Fibroblast of lung (primary cell): ENCODE data around the gene OSBPL1A. TPM values are rescaled to one million over a fixed set of nuclear protein-coding genes. Genes with fewer than 3 reads are reported as not detected.

Experiments
- DNase-seq, 2 donors: peaks; one replicate each; pipeline versions ENCODE4 v3.0.0 to v3.0.0-alpha.2; 2010; ENCODE audit warnings: low read depth in 2 of 2
- H2AFZ ChIP-seq: 2 replicates; pipeline ENCODE4 v1.5.1; 2012; ENCODE audit warnings: low read length, control low read depth, inconsistent platforms
- H3K27ac ChIP-seq: 2 replicates; pipeline ENCODE4 v1.5.1; 2011; ENCODE audit warnings: low read length, control low read depth; ENCODE audit not compliant: insufficient read depth
- H3K27me3 ChIP-seq: 2 replicates; pipeline ENCODE4 v1.5.1; 2011; ENCODE audit warnings: mild to moderate bottlenecking, low read length; ENCODE audit not compliant: control insufficient read depth, insufficient read depth
- H3K36me3 ChIP-seq: 2 replicates; pipeline ENCODE4 v1.5.1; 2011; ENCODE audit warnings: low read length; ENCODE audit not compliant: control insufficient read depth, insufficient read depth
- H3K4me1 ChIP-seq: 2 replicates; pipeline ENCODE4 v1.5.1; 2011; ENCODE audit warnings: low read length; ENCODE audit not compliant: control insufficient read depth, insufficient read depth; ENCODE audit errors: extremely low read depth
- H3K4me2 ChIP-seq: 2 replicates; pipeline ENCODE4 v1.5.1; 2011; ENCODE audit warnings: low read length, control low read depth; ENCODE audit not compliant: insufficient read depth; ENCODE audit errors: extremely low read depth
- H3K4me3 ChIP-seq, 4 experiments: fragments of 200-600 bp in 1 of 4; sonication (generic) in 1 of 4; replicated peaks in 1 of 4; 2 replicates each; pipeline ENCODE4 v1.5.1; 2011 to 2016; ENCODE audit warnings: low read length in 4 of 4, low read depth in 3 of 4, mild to moderate bottlenecking in 3 of 4, control low read depth in 2 of 4, inconsistent platforms in 1 of 4, mixed read lengths in 1 of 4; ENCODE audit not compliant: insufficient read depth in 1 of 4; ENCODE audit errors: control extremely low read depth in 1 of 4
- H3K79me2 ChIP-seq: 2 replicates; pipeline ENCODE4 v1.5.1; 2012; ENCODE audit warnings: mild to moderate bottlenecking, low read length, inconsistent platforms; ENCODE audit not compliant: control insufficient read depth, insufficient read depth
- H3K9ac ChIP-seq: 2 replicates; pipeline ENCODE4 v1.5.1; 2011; ENCODE audit warnings: mild to moderate bottlenecking, low read length, control low read depth; ENCODE audit not compliant: insufficient read depth
- H3K9me3 ChIP-seq: 2 replicates; pipeline ENCODE4 v1.5.1; 2012; ENCODE audit warnings: low read depth, low read length; ENCODE audit not compliant: control insufficient read depth, insufficient read depth
- H4K20me1 ChIP-seq: 2 replicates; pipeline ENCODE4 v1.5.1; 2011; ENCODE audit warnings: low read length; ENCODE audit not compliant: control insufficient read depth, insufficient read depth; ENCODE audit errors: extremely low read depth
- EZH2 ChIP-seq: IDR thresholded peaks from 2 replicates; pipeline ENCODE4 v1.5.1; 2012; ENCODE audit warnings: low read length, control low read depth, mild to moderate bottlenecking; ENCODE audit errors: missing control alignments
- polyA plus RNA-seq, 2 donors: library from polyadenylated mRNA; depleted of rRNA in 1 of 2; stranded (reverse) in 1 of 2; unstranded in 1 of 2; fragments of >200 nt; gene quantifications; 2 replicates each; pipeline ENCODE4 v1.2.1, GENCODE V29; 2011 to 2012; ENCODE audit warnings: missing spikeins in 1 of 2
- total RNA-seq: library from RNA; depleted of rRNA; stranded (reverse); fragments of >200 nt; gene quantifications from 2 replicates; pipeline ENCODE4 v1.2.1, GENCODE V29; 2014
- TF ChIP-seq, protein P1 (sequence below), 2 donors: IDR thresholded peaks in 1 of 2; conservative IDR thresholded peaks in 1 of 2; 1 replicate in 1 of 2; 2 replicates in 1 of 2; pipeline ENCODE4 v1.5.1; 2011 to 2012; ENCODE audit warnings: low read length in 2 of 2, control low read depth in 1 of 2, inconsistent platforms in 1 of 2, low read depth in 1 of 2, mild to moderate bottlenecking in 1 of 2

Gene OSBPL1A
- total and polyA plus RNA-seq, 2 donors (not counting 1 experiment from before 2014, with no cell fraction given): 67.5 to 73.3 TPM

DNA sequence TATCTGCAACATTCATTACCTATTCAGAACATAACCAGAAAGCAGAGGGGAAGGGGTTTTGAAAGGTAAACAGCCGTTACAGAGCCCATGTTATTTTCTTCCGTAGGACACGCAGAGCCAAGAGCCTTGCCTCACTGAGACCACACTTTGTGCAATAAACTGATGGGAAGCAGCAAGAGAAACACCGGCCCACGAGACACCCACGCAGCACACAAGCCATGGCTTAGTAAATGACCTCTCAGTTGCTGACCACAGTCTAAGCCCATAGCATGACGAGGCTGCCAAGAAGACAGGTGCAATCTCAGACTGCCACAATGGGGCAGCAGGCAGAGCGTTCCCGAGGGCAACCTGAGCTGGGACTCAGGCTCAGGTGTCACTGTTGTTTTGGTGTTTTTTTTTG, 199.2 kb downstream of the OSBPL1A start:
- no peaks in the 10 kb centered on the region for H3K36me3 ChIP-seq
- H3K9me3 ChIP-seq: no peaks in the 10 kb centered on the region
- DNase-seq: no peak

DNA sequence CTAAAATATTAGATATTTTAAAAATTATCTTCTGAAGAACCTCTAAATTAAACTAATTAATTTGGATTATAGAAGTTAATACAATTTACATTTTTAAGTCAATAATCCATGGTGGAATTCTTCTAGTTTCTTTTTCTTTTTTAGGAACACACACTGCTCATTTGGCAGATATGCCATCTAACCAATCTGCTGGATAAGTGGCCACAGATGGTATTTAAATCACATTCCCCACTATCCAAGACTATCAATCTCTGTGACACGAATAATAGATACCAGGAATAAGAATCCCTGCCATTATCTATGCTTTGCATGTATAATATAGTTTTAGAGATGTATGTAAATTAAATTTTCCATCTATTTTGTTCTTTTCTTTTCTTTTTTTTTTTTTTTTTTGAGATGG, 200.2 kb downstream of the OSBPL1A start:
- Histone ChIP-seq H3K27me3 (no peaks in the 10 kb centered on the region), H3K4me1 (no peaks in the 10 kb centered on the region), H3K4me2 (no peak overlapping the region), H3K79me2 (no peaks in the 10 kb centered on the region), H3K4me3 (no peak overlapping the region), H4K20me1 (no peaks in the 10 kb centered on the region), H3K27ac (no peak overlapping the region), H3K36me3 (no peaks in the 10 kb centered on the region), H3K9me3 (no peaks in the 10 kb centered on the region), H3K9ac (no peak overlapping the region), H2AFZ (no peak overlapping the region)
- TF ChIP-seq EZH2: no peak
- TF ChIP-seq, protein P1, sequence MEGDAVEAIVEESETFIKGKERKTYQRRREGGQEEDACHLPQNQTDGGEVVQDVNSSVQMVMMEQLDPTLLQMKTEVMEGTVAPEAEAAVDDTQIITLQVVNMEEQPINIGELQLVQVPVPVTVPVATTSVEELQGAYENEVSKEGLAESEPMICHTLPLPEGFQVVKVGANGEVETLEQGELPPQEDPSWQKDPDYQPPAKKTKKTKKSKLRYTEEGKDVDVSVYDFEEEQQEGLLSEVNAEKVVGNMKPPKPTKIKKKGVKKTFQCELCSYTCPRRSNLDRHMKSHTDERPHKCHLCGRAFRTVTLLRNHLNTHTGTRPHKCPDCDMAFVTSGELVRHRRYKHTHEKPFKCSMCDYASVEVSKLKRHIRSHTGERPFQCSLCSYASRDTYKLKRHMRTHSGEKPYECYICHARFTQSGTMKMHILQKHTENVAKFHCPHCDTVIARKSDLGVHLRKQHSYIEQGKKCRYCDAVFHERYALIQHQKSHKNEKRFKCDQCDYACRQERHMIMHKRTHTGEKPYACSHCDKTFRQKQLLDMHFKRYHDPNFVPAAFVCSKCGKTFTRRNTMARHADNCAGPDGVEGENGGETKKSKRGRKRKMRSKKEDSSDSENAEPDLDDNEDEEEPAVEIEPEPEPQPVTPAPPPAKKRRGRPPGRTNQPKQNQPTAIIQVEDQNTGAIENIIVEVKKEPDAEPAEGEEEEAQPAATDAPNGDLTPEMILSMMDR (conservative IDR thresholded peaks at IDR 0.05 in 1 of 2, IDR thresholded peaks at IDR 0.05 in 1 of 2; ENCODE audit: low read depth in 1 of 2, low read length in 2 of 2): no peak
- DNase-seq: peak in 1 of 2 donors; percentile 58

More for the DNA sequence above, 199.2 kb downstream of the OSBPL1A start:
- Histone ChIP-seq H3K9ac (no peak overlapping the region), H3K4me2 (no peak overlapping the region), H3K4me3 (no peak overlapping the region), H4K20me1 (no peaks in the 10 kb centered on the region), H3K4me1 (no peaks in the 10 kb centered on the region), H2AFZ (no peak overlapping the region), H3K27me3 (no peaks in the 10 kb centered on the region), H3K79me2 (no peaks in the 10 kb centered on the region), H3K27ac (no peak overlapping the region)
- TF ChIP-seq, protein P1 (conservative IDR thresholded peaks at IDR 0.05 in 1 of 2, IDR thresholded peaks at IDR 0.05 in 1 of 2; ENCODE audit: low read depth in 1 of 2, low read length in 2 of 2): no peak
- no peak for TF ChIP-seq EZH2

DNA sequence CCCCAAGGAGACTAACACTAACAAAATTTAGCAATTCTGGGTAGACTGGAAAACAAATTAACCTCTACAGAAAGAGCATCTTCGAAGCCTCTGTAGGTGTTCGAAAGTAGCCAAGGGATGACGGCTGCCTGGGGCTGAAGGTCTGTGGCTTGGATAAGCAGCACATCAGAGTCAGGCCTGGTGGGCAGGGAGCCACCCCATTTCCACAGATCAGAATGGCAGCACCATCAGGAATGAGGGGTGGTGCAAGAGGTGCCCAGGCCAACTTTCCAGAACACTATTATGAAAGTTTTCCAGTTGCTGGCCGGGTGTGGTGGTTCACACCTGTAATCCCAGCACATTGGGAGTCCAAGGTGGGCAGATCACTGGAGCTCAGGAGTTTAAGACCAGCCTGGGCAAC, 200.9 kb downstream of the OSBPL1A start:
- Histone ChIP-seq H3K4me3 (no peak overlapping the region), H3K9me3 (no peaks in the 10 kb centered on the region), H3K4me2 (no peak overlapping the region), H3K27ac (no peak overlapping the region), H3K79me2 (no peaks in the 10 kb centered on the region), H4K20me1 (no peaks in the 10 kb centered on the region), H3K9ac (no peak overlapping the region), H3K36me3 (no peaks in the 10 kb centered on the region), H3K27me3 (no peaks in the 10 kb centered on the region), H3K4me1 (no peaks in the 10 kb centered on the region), H2AFZ (no peak overlapping the region)
- no peak for TF ChIP-seq EZH2
- TF ChIP-seq, protein P1 (conservative IDR thresholded peaks at IDR 0.05 in 1 of 2, IDR thresholded peaks at IDR 0.05 in 1 of 2; ENCODE audit: low read depth in 1 of 2, low read length in 2 of 2): no peak
- DNase-seq: no peak
